GM21529 (cell line): ENCODE results near the gene RC3H2.
"Not testable (repeated sequence)": the region's sequence is repeated elsewhere in the genome, so short reads cannot be mapped to it uniquely, and the experiment has no call there.

Experiments used
- ATAC-seq: cut with Tn5 transposase; IDR thresholded peaks from one replicate; pipeline ENCODE4 v1.9.1; 2021; ENCODE audit not compliant: unreplicated experiment

The RC3H2 gene

DNA sequence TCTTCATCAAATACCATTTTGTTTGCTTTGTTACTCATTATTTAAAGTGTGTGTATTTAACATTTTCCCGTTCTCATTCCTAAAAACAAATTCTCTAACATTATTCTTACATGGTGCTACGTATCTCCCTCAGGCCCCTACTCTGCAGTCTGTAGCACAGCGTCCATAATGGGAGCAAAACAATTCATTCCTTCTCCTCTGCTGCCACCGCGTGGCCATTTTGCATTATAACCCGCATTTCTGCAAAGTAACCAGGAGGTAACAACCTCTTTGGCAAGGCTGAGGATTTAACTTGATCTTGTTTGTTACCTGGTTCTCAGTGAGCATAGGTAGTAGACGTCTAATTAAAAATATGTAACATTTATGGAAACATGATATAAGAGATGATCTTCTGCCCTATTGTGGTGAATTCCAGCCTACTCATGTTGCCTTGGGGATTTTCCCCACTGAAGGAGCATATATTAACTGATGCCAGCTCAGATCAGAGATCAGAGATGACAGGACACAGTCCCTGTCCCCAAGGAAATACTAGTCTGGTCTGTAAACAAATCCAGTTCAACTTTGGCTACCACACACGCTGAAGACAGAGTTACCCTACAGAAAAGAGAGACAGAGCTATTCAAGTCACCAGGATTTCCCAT lies 94.7 kb downstream of the RC3H2 start:
- ATAC-seq, result peak; percentile 77

DNA sequence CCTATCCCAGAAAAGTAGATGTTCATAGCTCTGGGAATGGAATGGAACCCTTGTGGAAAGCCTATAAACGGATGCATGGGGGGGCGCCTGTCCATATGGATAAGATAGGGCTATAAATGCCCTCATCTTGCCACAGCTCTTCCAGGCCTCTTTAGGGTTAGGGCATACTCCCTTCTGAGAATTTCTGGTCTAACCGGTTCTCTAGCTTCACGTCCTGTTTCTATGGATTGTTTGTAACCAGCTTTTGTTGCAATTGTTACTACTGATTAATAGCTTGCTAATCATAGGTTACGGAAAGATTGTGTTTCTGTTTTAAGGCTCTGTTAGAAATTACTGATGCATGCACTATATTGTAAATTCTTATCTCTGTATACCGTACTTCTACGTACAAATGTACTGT lies 95.9 kb downstream of the RC3H2 start:
- not testable (repeated sequence) for ATAC-seq

DNA sequence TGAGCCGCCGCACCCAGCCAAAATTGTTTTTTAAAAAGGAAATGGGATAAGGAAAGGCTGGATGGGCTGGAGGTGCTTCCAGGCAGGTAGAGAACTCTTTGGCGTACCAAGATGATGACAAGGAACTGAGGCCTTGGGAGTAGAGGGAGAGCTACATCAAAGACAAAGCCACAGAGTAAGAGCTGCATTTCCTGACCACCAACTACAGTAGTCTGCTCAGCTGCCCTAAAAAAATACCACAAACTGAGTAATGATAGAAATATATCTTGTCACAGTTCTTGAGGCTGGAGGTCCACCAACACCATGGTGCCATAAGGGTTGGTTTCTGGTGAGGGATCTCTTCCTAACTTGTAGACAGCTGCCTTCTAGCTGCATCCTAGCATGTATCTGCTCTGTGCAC lies 97.0 kb downstream of the RC3H2 start:
- ATAC-seq, result no peak

DNA sequence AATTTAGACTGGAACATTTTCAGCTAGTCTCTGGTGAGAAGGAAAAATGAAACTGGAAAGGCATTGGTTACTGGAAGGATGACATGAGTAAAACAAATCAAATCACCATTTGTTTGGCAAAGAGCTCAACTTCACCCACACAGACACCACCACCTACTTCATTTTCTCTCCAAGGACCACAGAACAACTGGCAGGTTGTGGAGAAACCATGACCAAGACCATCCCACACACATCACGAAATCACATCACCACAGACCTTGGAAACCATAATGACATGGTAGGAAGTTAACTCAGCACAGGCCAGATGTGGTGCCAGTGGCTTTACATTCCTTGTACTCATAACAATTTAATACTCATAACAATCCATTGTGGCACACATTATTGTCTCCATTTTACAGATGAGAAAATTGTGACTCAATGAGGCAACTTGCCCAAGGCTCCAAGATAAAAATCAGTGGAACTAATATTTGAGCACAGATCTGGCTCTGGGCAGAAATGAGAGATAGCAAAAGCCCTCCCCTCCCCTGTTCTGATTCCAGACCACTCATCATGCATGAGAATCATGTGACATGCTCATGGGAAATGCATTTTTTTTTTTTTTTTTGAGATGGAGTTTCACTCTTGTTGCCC lies 97.8 kb downstream of the RC3H2 start:
- no peak for ATAC-seq

DNA sequence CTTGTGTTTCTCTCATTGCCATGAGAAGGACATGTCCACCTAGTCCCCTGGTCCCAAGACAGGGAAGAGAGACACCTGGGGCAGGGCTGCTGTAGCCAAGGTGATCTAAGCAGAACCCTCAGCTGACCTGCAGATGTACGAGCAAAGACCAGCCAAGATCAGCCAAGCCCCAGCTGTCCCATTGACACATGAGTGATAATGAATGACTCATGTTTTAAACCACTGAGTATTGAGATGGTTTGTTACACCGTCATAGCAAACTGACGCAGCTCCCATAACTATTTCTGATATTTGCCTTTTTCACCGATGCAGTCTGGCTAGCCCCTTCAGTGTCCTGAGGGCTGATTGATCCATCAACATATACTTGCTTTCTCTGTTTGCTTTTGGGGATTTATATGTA lies 98.5 kb downstream of the RC3H2 start:
- no peak for ATAC-seq

DNA sequence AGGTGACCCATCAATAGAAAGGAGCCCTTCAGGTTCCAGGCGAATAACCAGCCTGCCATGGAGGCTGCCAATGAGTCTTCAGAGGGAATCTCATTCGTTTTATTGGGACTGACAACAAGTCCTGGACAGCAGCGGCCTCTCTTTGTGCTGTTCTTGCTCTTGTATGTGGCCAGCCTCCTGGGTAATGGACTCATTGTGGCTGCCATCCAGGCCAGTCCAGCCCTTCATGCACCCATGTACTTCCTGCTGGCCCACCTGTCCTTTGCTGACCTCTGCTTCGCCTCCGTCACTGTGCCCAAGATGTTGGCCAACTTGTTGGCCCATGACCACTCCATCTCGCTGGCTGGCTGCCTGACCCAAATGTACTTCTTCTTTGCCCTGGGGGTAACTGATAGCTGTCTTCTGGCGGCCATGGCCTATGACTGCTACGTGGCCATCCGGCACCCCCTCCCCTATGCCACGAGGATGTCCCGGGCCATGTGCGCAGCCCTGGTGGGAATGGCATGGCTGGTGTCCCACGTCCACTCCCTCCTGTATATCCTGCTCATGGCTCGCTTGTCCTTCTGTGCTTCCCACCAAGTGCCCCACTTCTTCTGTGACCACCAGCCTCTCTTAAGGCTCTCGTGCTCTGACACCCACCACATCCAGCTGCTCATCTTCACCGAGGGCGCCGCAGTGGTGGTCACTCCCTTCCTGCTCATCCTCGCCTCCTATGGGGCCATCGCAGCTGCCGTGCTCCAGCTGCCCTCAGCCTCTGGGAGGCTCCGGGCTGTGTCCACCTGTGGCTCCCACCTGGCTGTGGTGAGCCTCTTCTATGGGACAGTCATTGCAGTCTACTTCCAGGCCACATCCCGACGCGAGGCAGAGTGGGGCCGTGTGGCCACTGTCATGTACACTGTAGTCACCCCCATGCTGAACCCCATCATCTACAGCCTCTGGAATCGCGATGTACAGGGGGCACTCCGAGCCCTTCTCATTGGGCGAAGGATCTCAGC lies 104.8 kb downstream of the RC3H2 start, which contains the start of gene OR1K1:
Gene OR1K1 (plus strand): TSS at position 58 of the 995 bp plus-strand sequence. CDS start 0 bp downstream, at position 58.
- ATAC-seq, result no peak

DNA sequence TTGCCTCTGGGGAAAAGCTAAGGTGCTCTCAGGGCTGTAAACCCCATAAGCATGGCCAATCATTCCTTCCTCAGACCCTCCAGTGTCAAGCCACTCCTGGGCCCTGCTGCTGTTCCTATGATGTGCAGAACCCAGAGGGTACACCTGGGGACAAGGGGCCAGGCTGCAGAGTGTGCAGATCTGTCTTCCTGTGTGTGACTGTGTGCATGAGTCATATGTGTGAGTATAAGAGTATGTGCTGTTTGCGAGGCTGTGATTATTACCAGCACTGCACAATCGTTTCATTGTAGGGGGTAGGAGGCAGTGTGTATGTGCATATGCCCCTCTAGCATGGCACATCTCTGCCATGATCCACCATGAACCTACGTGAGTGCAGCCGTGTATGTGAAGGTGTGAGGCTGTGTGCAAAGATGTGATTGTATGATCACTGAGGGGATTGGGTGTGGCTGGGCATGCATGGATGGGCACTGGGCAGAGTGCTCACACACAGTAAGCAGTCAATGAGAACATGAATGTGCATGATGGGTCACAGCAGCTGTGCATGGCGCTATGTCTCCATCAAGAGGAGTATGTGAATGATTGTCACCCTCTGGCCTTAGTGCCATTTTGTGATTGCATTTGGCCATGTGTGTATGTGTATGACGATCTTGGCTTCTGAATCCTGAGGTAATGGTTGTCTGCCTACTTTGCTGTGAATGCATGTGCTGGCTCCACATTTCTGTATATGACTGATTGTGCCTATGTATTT lies 107.7 kb downstream of the RC3H2 start:
- no peak for ATAC-seq
